G401.6 (cell line): ENCODE data around the gene TRIM64C.
"Not testable (repeated sequence)": the region's sequence is repeated elsewhere in the genome, so short reads cannot be mapped to it uniquely, and the experiment has no call there.

Source experiments
- FAIRE-seq: peaks from 2 replicates; lab custom pipeline; 2012; peaks lifted over from hg19 to GRCh38; lab: Jason Lieb, UNC

The TRIM64C gene

GRCh38 chr11:49059012-49059411 lies at the start of gene TRIM64C:
Gene TRIM64C (minus strand): TSS chr11:49059112. CDS start chr11:49059112, 0 bp downstream.
- not testable (repeated sequence) for FAIRE-seq

GRCh38 chr11:49102356-49102755 lies 43.4 kb upstream of the TRIM64C start:
- not testable (repeated sequence) for FAIRE-seq

- not testable (repeated sequence) for FAIRE-seq
Measured at GRCh38 chr11:49069897-49070296, 11.0 kb upstream of the TRIM64C start.

- not testable (repeated sequence) for FAIRE-seq
Measured at GRCh38 chr11:49049821-49050220, 9.1 kb downstream of the TRIM64C start.

- FAIRE-seq, result not testable (repeated sequence)
Measured at GRCh38 chr11:49048229-49048628, 10.7 kb downstream of the TRIM64C start.

GRCh38 chr11:49028523-49028922 lies 30.4 kb downstream of the TRIM64C start, which contains the start of gene TRIM49B:
Gene TRIM49B (plus strand): TSS chr11:49028823. CDS start chr11:49031600, 2,777 bp downstream.
- FAIRE-seq, result not testable (repeated sequence)
